Measurements from ENCODE around the gene PTPMT1. TPM values are rescaled to one million over a fixed set of nuclear protein-coding genes. Genes with fewer than 3 reads are reported as not detected.

The PTPMT1 gene
- 87.0 and 109 TPM in 2 replicates for total RNA-seq (2014; rRNA removed; shearing (Covaris generic))
- polyA plus RNA-seq (2016; fragmentation: Nextera tagmentation; extraction: Ambion mirVana): 106 and 109 TPM in 2 replicates
- long read RNA-seq, transcript PTPMT1-202 (4 exons, 768 nt): major isoform, 40 of 53 reads
- long read RNA-seq, transcript PTPMT1-201 (3 exons, 928 nt): minor isoform, 7 of 53 reads
- long read RNA-seq, partial matches to known transcripts: 0 of 53 reads
- long read RNA-seq, other reads (novel, unspliced or antisense): 2 of 53 reads

- H2AFZ ChIP-seq: peak within 1 kb of the TSS; percentile 98
- no peaks in the 10 kb centered on the region for H3K27me3 ChIP-seq (ENCODE audit: insufficient read depth)
- H3K4me3 Mint-ChIP-seq: peak within 1 kb of the TSS; percentile 88
- H3K4me1 ChIP-seq (ENCODE audit: insufficient read depth): peaks cover 6% of the 10 kb centered on the region; the same call in 1 of the 2 replicates
- TF ChIP-seq ZNF462 (CRISPR knock-in tag; IDR thresholded peaks at IDR 0.05) (no peak), CREB1 (CRISPR knock-in tag; IDR thresholded peaks at IDR 0.05; ENCODE audit: low read depth) (peak; percentile 64; the same call in 1 of the 2 replicates), EZH2phosphoT487 (IDR thresholded peaks at IDR 0.05; ENCODE audit: unreplicated experiment) (no peak), ZNF331 (CRISPR knock-in tag; IDR thresholded peaks at IDR 0.05; ENCODE audit: low read depth) (no peak), NANOG (IDR thresholded peaks at IDR 0.05; ENCODE audit: borderline replicate concordance) (no peak), STAT1 (IDR thresholded peaks at IDR 0.05; ENCODE audit: unreplicated experiment) (no peak), CTCF (conservative IDR thresholded peaks at IDR 0.05; ENCODE audit: low read depth in 2 of 2) (no peak), POLR2AphosphoS5 (IDR thresholded peaks at IDR 0.05; ENCODE audit: low read depth) (peak; percentile 57)
- peaks cover 8% of the 10 kb centered on the region for H3K27me3 Mint-ChIP-seq (ENCODE audit: insufficient read depth, low read depth, poor library complexity)
- no peaks in the 10 kb centered on the region for H3K9me2 ChIP-seq (ENCODE audit: insufficient read depth)
- H3F3A ChIP-seq (replicated peaks; ENCODE audit: low read depth): 0 out of 2 replicates have a peak, but pooled peaks cover 4% of the 10 kb centered on the region
- no peak within 1 kb of the TSS for H3K27ac Mint-ChIP-seq
- DNase-seq (ENCODE audit: low spot score): peak; percentile 87
- H3K4me1 Mint-ChIP-seq: peaks cover 8% of the 10 kb centered on the region
- H3K9me3 Mint-ChIP-seq: peaks cover 2% of the 10 kb centered on the region; the same call in 1 of the 3 replicates
- peak; percentile 92 for ATAC-seq
- peaks cover 19% of the 10 kb centered on the region for H3K36me3 Mint-ChIP-seq (ENCODE audit: low read depth)
- no peak within 1 kb of the TSS for H3K27ac ChIP-seq (ENCODE audit: low read depth)
- H3K79me2 ChIP-seq (replicated peaks; ENCODE audit: insufficient read depth): peaks cover 38% of the 10 kb centered on the region
- H3K4me2 ChIP-seq: peak within 1 kb of the TSS; percentile 98
- H4K20me1 ChIP-seq (replicated peaks; ENCODE audit: insufficient read depth): no peaks in the 10 kb centered on the region
- H3K4me3 ChIP-seq: peak within 1 kb of the TSS; percentile 96
- no peaks in the 10 kb centered on the region for H3K36me3 ChIP-seq (ENCODE audit: insufficient read depth)
Measured at GRCh38 chr11:47565340-47566148, at the start of gene PTPMT1. Gene PTPMT1, plus strand, starts transcription at chr11:47565599. Its CDS starts 24 bp downstream, at chr11:47565623.

Data from GM23338 (cell line).